Mesenchymal stem cell (in vitro differentiated cells and primary cell): ENCODE results near the gene ANKRD12.

Source experiments
- DNase-seq: peaks from one replicate; pipeline ENCODE4 v3.0.0-alpha.2; 2013
- H2AFZ ChIP-seq: one replicate; pipeline ENCODE4 v1.6.1; 2013; ENCODE audit warnings: low read depth, mild to moderate bottlenecking, control low read depth, inconsistent platforms, low read length, moderate library complexity
- H2AK5ac ChIP-seq: 2 replicates; pipeline ENCODE4 v1.6.1; 2013; ENCODE audit warnings: low read length, moderate library complexity, mild to moderate bottlenecking, inconsistent platforms; ENCODE audit not compliant: severe bottlenecking
- H2BK120ac ChIP-seq: one replicate; pipeline ENCODE4 v1.6.1; 2013; ENCODE audit warnings: low read depth, mild to moderate bottlenecking, inconsistent platforms, low read length, moderate library complexity
- H2BK12ac ChIP-seq, 2 experiments: one replicate each; pipeline ENCODE4 v1.6.1; 2013; ENCODE audit warnings: inconsistent platforms in 2 of 2, low read length in 2 of 2, mild to moderate bottlenecking in 2 of 2, moderate library complexity in 2 of 2, control low read depth in 1 of 2
- H2BK15ac ChIP-seq: one replicate; pipeline ENCODE4 v1.6.1; 2013; ENCODE audit warnings: mild to moderate bottlenecking, low read depth, inconsistent platforms; ENCODE audit not compliant: poor library complexity, severe bottlenecking
- H2BK5ac ChIP-seq: 2 replicates; pipeline ENCODE4 v1.6.1; 2013; ENCODE audit warnings: low read depth, mild to moderate bottlenecking, low read length, control low read depth, inconsistent platforms; ENCODE audit not compliant: poor library complexity, severe bottlenecking
- H3K14ac ChIP-seq, 2 experiments: one replicate each; pipeline ENCODE4 v1.6.1; 2013; ENCODE audit warnings: inconsistent platforms in 2 of 2, low read length in 2 of 2, control low read depth in 1 of 2, mild to moderate bottlenecking in 1 of 2, moderate library complexity in 1 of 2
- H3K18ac ChIP-seq, 2 experiments: one replicate each; pipeline ENCODE4 v1.6.1; 2013; ENCODE audit warnings: inconsistent platforms in 2 of 2, low read length in 2 of 2, control low read depth in 1 of 2, low read depth in 1 of 2, mild to moderate bottlenecking in 1 of 2
- H3K23ac ChIP-seq, 2 experiments: one replicate each; pipeline ENCODE4 v1.6.1; 2013; ENCODE audit warnings: inconsistent platforms in 2 of 2, low read length in 2 of 2, mild to moderate bottlenecking in 2 of 2, moderate library complexity in 2 of 2, control low read depth in 1 of 2
- H3K27ac ChIP-seq: 2 replicates; pipeline ENCODE4 v1.5.1; 2013; ENCODE audit warnings: mild to moderate bottlenecking, moderate library complexity, low read length, control low read depth, inconsistent platforms; ENCODE audit not compliant: poor library complexity, severe bottlenecking
- H3K27me3 ChIP-seq, 2 experiments: 2 replicates each; pipeline versions ENCODE4 v1.6.1 to v1.7.0; 2013; ENCODE audit warnings: low read length in 2 of 2, mild to moderate bottlenecking in 2 of 2, moderate library complexity in 2 of 2, control low read depth in 1 of 2, inconsistent platforms in 1 of 2; ENCODE audit not compliant: control insufficient read depth in 1 of 2, insufficient read depth in 1 of 2
- H3K36me3 ChIP-seq, 2 experiments: 2 replicates each; pipeline versions ENCODE4 v1.6.1 to v1.7.0; 2013; ENCODE audit warnings: low read length in 2 of 2, control low read depth in 1 of 2, inconsistent platforms in 1 of 2, low read depth in 1 of 2, mild to moderate bottlenecking in 1 of 2; ENCODE audit not compliant: insufficient read depth in 2 of 2, control insufficient read depth in 1 of 2
- H3K4ac ChIP-seq, 2 experiments: one replicate each; pipeline ENCODE4 v1.6.1; 2013; ENCODE audit warnings: inconsistent platforms in 2 of 2, low read length in 2 of 2, mild to moderate bottlenecking in 2 of 2, moderate library complexity in 2 of 2, control low read depth in 1 of 2, low read depth in 1 of 2
- H3K4me1 ChIP-seq: 2 replicates; pipeline ENCODE4 v1.6.1; 2013; ENCODE audit warnings: low read depth, low read length, control low read depth; ENCODE audit not compliant: control insufficient read depth, insufficient read depth
- H3K4me2 ChIP-seq: 2 replicates; pipeline ENCODE4 v1.6.1; 2013; ENCODE audit warnings: low read length, mild to moderate bottlenecking, inconsistent platforms; ENCODE audit not compliant: poor library complexity, severe bottlenecking
- H3K4me3 ChIP-seq, 2 experiments: 2 replicates each; pipeline versions ENCODE4 v1.5.1 to v1.7.0; 2013; ENCODE audit warnings: low read length in 2 of 2, mild to moderate bottlenecking in 2 of 2, control low read depth in 1 of 2, low read depth in 1 of 2; ENCODE audit not compliant: insufficient read depth in 1 of 2
- H3K79me1 ChIP-seq: replicated peaks from 2 replicates; pipeline ENCODE4 v1.6.1; 2013; ENCODE audit warnings: mild to moderate bottlenecking, control low read depth, low read length, inconsistent platforms; ENCODE audit not compliant: poor library complexity, severe bottlenecking
- H3K9ac ChIP-seq: 2 replicates; pipeline ENCODE4 v1.7.0; 2013; ENCODE audit warnings: mild to moderate bottlenecking, low read length, moderate library complexity
- H3K9me3 ChIP-seq: 2 replicates; pipeline ENCODE4 v1.7.0; 2013; ENCODE audit warnings: mild to moderate bottlenecking, low read length; ENCODE audit not compliant: control insufficient read depth
- H4K8ac ChIP-seq: one replicate; pipeline ENCODE4 v1.6.1; 2013; ENCODE audit warnings: inconsistent platforms, mild to moderate bottlenecking, low read length, moderate library complexity
- H4K91ac ChIP-seq: one replicate; pipeline ENCODE4 v1.6.1; 2013; ENCODE audit warnings: mild to moderate bottlenecking, low read length, inconsistent platforms
- WGBS: methylation state at CpG from one replicate; pipeline ENCODE4 v1.1.7; 2013; ENCODE audit warnings: mixed read lengths; 5-methylcytosine and 5-hydroxymethylcytosine counted together

The ANKRD12 gene

GRCh38 chr18:9293948-9294347, 157.4 kb downstream of the ANKRD12 start:
- H3K36me3 ChIP-seq = no peaks in the 10 kb centered on the region
- no peak overlapping the region for H3K4ac ChIP-seq
- H2BK12ac ChIP-seq = no peak overlapping the region
- H2AK5ac ChIP-seq = no peak overlapping the region
- no peak overlapping the region for H2AFZ ChIP-seq
- no peak overlapping the region for H3K18ac ChIP-seq
- H2BK5ac ChIP-seq = no peak overlapping the region
- no peaks in the 10 kb centered on the region for H3K27me3 ChIP-seq
- H3K4me2 ChIP-seq = no peak overlapping the region
- H2BK15ac ChIP-seq = no peak overlapping the region
- H3K14ac ChIP-seq = no peak overlapping the region
- WGBS = 71% methylated on average over 1 of the region's 1 CpG
- no peak overlapping the region for H2BK120ac ChIP-seq
- no peak overlapping the region for H3K27ac ChIP-seq
- peaks cover 3% of the 10 kb centered on the region for H3K9me3 ChIP-seq
- no peak overlapping the region for H3K4me3 ChIP-seq
- no peaks in the 10 kb centered on the region for H3K4me1 ChIP-seq
- H3K9ac ChIP-seq = no peak overlapping the region
- H4K91ac ChIP-seq = no peak overlapping the region
- H4K8ac ChIP-seq = no peak overlapping the region
- no peaks in the 10 kb centered on the region for H3K79me1 ChIP-seq
- no peak overlapping the region for H3K23ac ChIP-seq
- DNase-seq = no peak

GRCh38 chr18:9296233-9297006, 159.8 kb downstream of the ANKRD12 start:
- no peak overlapping the region for H4K91ac ChIP-seq
- no peak overlapping the region for H2BK5ac ChIP-seq
- H4K8ac ChIP-seq = no peak overlapping the region

GRCh38 chr18:9297007-9297393, 160.4 kb downstream of the ANKRD12 start:
- H3K27me3 ChIP-seq = no peaks in the 10 kb centered on the region
- H3K23ac ChIP-seq = no peak overlapping the region
- H3K9me3 ChIP-seq = peaks cover 3% of the 10 kb centered on the region
- no peak overlapping the region for H3K9ac ChIP-seq
- H4K91ac ChIP-seq = no peak overlapping the region
- no peak overlapping the region for H4K8ac ChIP-seq
- no peak for DNase-seq
- H3K79me1 ChIP-seq = no peaks in the 10 kb centered on the region
- H3K18ac ChIP-seq = no peak overlapping the region
- no peaks in the 10 kb centered on the region for H3K4me1 ChIP-seq
- H2BK12ac ChIP-seq = no peak overlapping the region
- no peak overlapping the region for H3K14ac ChIP-seq
- H2BK5ac ChIP-seq = no peak overlapping the region
- no peak overlapping the region for H3K27ac ChIP-seq
- no peak overlapping the region for H3K4me2 ChIP-seq
- no peak overlapping the region for H3K4ac ChIP-seq
- no peak overlapping the region for H2BK120ac ChIP-seq
- no peak overlapping the region for H2BK15ac ChIP-seq
- H3K4me3 ChIP-seq = no peak overlapping the region
- no peaks in the 10 kb centered on the region for H3K36me3 ChIP-seq
- no peak overlapping the region for H2AFZ ChIP-seq
- H2AK5ac ChIP-seq = no peak overlapping the region
- 95% methylated on average over 24 of the region's 24 CpGs for WGBS

More at GRCh38 chr18:9296233-9297006, 159.8 kb downstream of the ANKRD12 start:
- no peaks in the 10 kb centered on the region for H3K4me1 ChIP-seq
- no peaks in the 10 kb centered on the region for H3K27me3 ChIP-seq
- H3K4me3 ChIP-seq = no peak overlapping the region
- H3K23ac ChIP-seq = no peak overlapping the region
- DNase-seq = no peak
- H3K9me3 ChIP-seq = peaks cover 3% of the 10 kb centered on the region
- no peak overlapping the region for H3K27ac ChIP-seq
- H3K14ac ChIP-seq = peak overlapping the region in 1 of 2 experiments; percentile 59
- H3K18ac ChIP-seq = no peak overlapping the region
- no peak overlapping the region for H3K9ac ChIP-seq
- no peak overlapping the region for H3K4ac ChIP-seq
- 94% methylated on average over 15 of the region's 15 CpGs for WGBS
- H2BK120ac ChIP-seq = no peak overlapping the region
- H3K79me1 ChIP-seq = no peaks in the 10 kb centered on the region
- H2BK12ac ChIP-seq = no peak overlapping the region
- no peak overlapping the region for H2BK15ac ChIP-seq
- H2AFZ ChIP-seq = no peak overlapping the region
- no peaks in the 10 kb centered on the region for H3K36me3 ChIP-seq
- no peak overlapping the region for H2AK5ac ChIP-seq
- H3K4me2 ChIP-seq = no peak overlapping the region

GRCh38 chr18:9304388-9305070, 167.9 kb downstream of the ANKRD12 start:
- no peak overlapping the region for H2BK5ac ChIP-seq
- no peak overlapping the region for H2AFZ ChIP-seq
- no peak overlapping the region for H3K9ac ChIP-seq
- H3K23ac ChIP-seq = no peak overlapping the region
- no peak overlapping the region for H4K91ac ChIP-seq
- no peaks in the 10 kb centered on the region for H3K27me3 ChIP-seq
- H3K4me2 ChIP-seq = no peak overlapping the region
- no peak overlapping the region for H2BK12ac ChIP-seq
- peaks cover 26% of the 10 kb centered on the region for H3K9me3 ChIP-seq
- H3K14ac ChIP-seq = no peak overlapping the region
- no peak overlapping the region for H3K18ac ChIP-seq
- H3K79me1 ChIP-seq = no peaks in the 10 kb centered on the region
- H3K4ac ChIP-seq = no peak overlapping the region
- H2BK15ac ChIP-seq = no peak overlapping the region
- H3K27ac ChIP-seq = no peak overlapping the region
- no peak for DNase-seq
- H3K36me3 ChIP-seq = no peaks in the 10 kb centered on the region
- H2BK120ac ChIP-seq = no peak overlapping the region
- WGBS = 86% methylated on average over 6 of the region's 6 CpGs
- no peak overlapping the region for H2AK5ac ChIP-seq
- H4K8ac ChIP-seq = no peak overlapping the region
- H3K4me1 ChIP-seq = no peaks in the 10 kb centered on the region
- H3K4me3 ChIP-seq = no peak overlapping the region
